Metanephros (tissue), 1 donor: Measurements from ENCODE around the gene CAB39L. TPM values are rescaled to one million over a fixed set of nuclear protein-coding genes. Genes with fewer than 3 reads are reported as not detected.

ENCODE experiments used
- total RNA-seq: library from RNA; depleted of rRNA; stranded (reverse); fragments of >200 nt; gene quantifications from one replicate; pipeline ENCODE4 v1.2.3, GENCODE V29; 2014

CAB39L gene
- total RNA-seq, result 15.6 TPM

DNA sequence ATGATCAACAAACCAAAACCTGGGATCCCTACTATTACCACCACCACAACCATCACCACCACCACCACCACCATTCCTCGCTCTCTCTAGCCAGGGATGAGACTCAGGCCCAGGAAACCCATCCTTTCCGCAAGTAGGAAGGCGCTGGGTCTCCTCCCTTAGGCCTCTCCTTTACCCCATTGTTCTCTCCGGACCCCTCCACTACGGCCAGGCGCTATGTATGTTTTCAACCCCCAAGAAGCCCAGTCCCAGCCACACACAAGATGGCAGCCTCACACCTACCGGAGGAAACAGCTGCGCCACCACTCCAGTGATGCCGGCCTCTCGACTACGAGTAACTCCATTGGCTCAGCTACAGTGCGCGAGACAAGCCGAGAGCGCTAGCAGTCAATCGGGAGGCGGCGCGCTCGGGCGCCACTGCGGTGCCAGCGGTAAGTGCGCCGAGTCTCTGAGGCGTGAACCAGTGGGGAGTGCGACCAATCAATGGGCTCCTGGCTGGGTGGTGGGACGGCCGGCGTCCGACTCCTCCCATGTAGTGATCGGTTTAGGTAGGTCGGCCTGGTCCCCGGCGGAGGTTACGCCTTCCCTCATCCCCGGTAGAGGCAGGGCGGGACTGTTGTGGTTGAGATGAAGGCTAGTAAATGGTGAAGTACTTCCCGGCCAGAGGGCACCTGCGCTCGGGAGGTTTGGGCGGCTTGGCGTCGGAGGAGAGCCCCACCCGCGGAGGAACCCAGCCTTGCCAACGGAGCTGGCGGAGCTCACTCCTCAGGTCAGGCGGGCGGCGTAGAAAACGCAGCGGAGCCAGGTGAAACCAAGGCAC, at the start of gene CAB39L, which contains the start of gene SETDB2:
CAB39L (minus strand) TSS at position 361 of the 820 bp plus-strand sequence. CDS start 61,154 bp downstream, outside the sequence.
SETDB2 (plus strand) TSS at position 571 of the 820 bp plus-strand sequence. CDS start 7,620 bp downstream, outside the sequence.

Other genes starting within 250 kb of the CAB39L start
- gene MLNR, start 223.7 kb downstream of the CAB39L start, total RNA-seq, result not detected
- gene CDADC1, start 196.1 kb downstream of the CAB39L start, total RNA-seq, result 7.7 TPM
- 20.1 TPM for gene SETDB2, start 210 bp upstream of the CAB39L start, total RNA-seq
- gene PHF11, start 51.9 kb upstream of the CAB39L start, total RNA-seq, result 23.5 TPM
- 19.9 TPM for gene RCBTB1, start 141.5 kb upstream of the CAB39L start, total RNA-seq
- gene ARL11, start 184.4 kb upstream of the CAB39L start, total RNA-seq, result 1.1 TPM
- 47.3 TPM for gene EBPL, start 247.4 kb upstream of the CAB39L start, total RNA-seq